Adrenal gland (tissue), 19 donors: ENCODE data around the gene BARD1. TPM values are rescaled to one million over a fixed set of nuclear protein-coding genes. Genes with fewer than 3 reads are reported as not detected.
A peak's percentile ranks its signal among the peaks of the same experiment; 100 is the strongest.

Source experiments
- DNase-seq, 7 donors: peaks; one replicate each; pipeline ENCODE4 v3.0.0-alpha.2; 2019 to 2020
- H3K27ac ChIP-seq, 5 donors: fragments of 200-600 bp; sonication (generic) in 4 of 5; 1 replicate in 3 of 5; 2 replicates in 2 of 5; pipeline versions ENCODE4 v1.5.1 to v1.8.0; 2016 to 2020; ENCODE audit warnings: mild to moderate bottlenecking in 1 of 5
- H3K27me3 ChIP-seq: fragments of 200-600 bp; 2 replicates; pipeline ENCODE4 v1.8.0; 2021
- H3K36me3 ChIP-seq, 2 donors: fragments of 200-600 bp; replicated peaks in 1 of 2; 1 replicate in 1 of 2; 2 replicates in 1 of 2; pipeline versions ENCODE4 v1.5.1 to v1.8.0; 2018 to 2022
- H3K4me1 ChIP-seq, 2 donors: fragments of 200-600 bp; replicated peaks in 1 of 2; 1 replicate in 1 of 2; 2 replicates in 1 of 2; pipeline versions ENCODE4 v1.5.1 to v1.8.0; 2018 to 2021
- H3K4me3 ChIP-seq, 4 donors: fragments of 200-600 bp; sonication (generic) in 3 of 4; one replicate each; pipeline ENCODE4 v1.5.1; 2016 to 2018
- H3K9me3 ChIP-seq, 3 donors: fragments of 200-600 bp; sonication (generic) in 1 of 3; replicated peaks in 1 of 3; 1 replicate in 2 of 3; 2 replicates in 1 of 3; pipeline versions ENCODE4 v1.5.1 to v1.8.0; 2016 to 2021
- CTCF ChIP-seq, 6 experiments: fragments of 450-650 bp in 4 of 6; fragments of 200-600 bp in 2 of 6; sonication (generic) in 1 of 6; IDR thresholded peaks; 1 replicate in 5 of 6; 2 replicates in 1 of 6; pipeline versions ENCODE4 v1.5.1 to v1.8.0; 2016 to 2021; ENCODE audit warnings: antibody characterized with exemption in 6 of 6, mild to moderate bottlenecking in 2 of 6, moderate library complexity in 1 of 6
- POLR2A ChIP-seq, 2 donors: fragments of 450-650 bp; IDR thresholded peaks; one replicate each; pipeline ENCODE4 v1.6.1; 2017; ENCODE audit warnings: antibody characterized with exemption in 2 of 2, mild to moderate bottlenecking in 2 of 2, moderate library complexity in 1 of 2
- WGBS, 4 donors: extraction: QIAGEN DNeasy Blood & Tissue Kit in 2 of 4; methylation state at CpG; one replicate each; pipeline versions ENCODE4 v1.1.5 to v1.1.7; 2013 to 2017; 5-methylcytosine and 5-hydroxymethylcytosine counted together
- intact Hi-C, 2 donors: fragments of 100-400 bp; cut with DNase I; formaldehyde crosslinking; loops; one replicate each; pipeline versions ENCODE4 v1.14.1 to v1.15.0; 2022 to 2023
- long read RNA-seq, 10 donors: library from polyadenylated mRNA in 3 of 10; unstranded in 2 of 10; stranded (forward) in 1 of 10; transcript quantifications; one replicate each; pipeline ENCODE4 v2.0.0 and lab custom pipeline, GENCODE V29; 2021 to 2026
- polyA plus RNA-seq, 3 donors: library from polyadenylated mRNA; stranded (reverse); fragments of 200-250 nt in 2 of 3; fragments of 350-450 nt in 1 of 3; fragmentation: Illumina TruSeq in 1 of 3; extraction: RNeasy Lipid Tissue Mini Kit (QIAGEN cat#74804) in 1 of 3; gene quantifications; one replicate each; pipeline ENCODE4 v1.2.3, GENCODE V29; 2013 to 2014
- total RNA-seq, 9 donors: library from RNA; depleted of rRNA in 4 of 9; stranded (reverse); fragments of >200 nt in 4 of 9; fragments of 120-200 nt in 1 of 9; fragmentation: NEBNext Ultra II Directional in 1 of 9; extraction: Animal tissue kit (Norgen Biotek cat#: 25700) in 1 of 9; gene quantifications; one replicate each; pipeline versions ENCODE4 v1.1.0 to v1.2.4, GENCODE V29; 2013 to 2023
- donor health status: healthy with polysubstance abuse.
- donor health status: Bipolar disorder and iron deficiency.
- donor health status: DM: yes; HTN: yes; CAD: no.
- donor health status: DM: no; HTN: no; CAD: no.
- donor health status: DM: no; HTN: no; CAD: no.
- donor health status: DM: yes; HTN: yes; CAD: no.

The BARD1 gene
- 10 to 100 TPM in 1 of 9 donors, 1 to 10 TPM in 8; 2.6 to 12.7 (median 4.1) TPM for total RNA-seq
- polyA plus RNA-seq: 1 to 10 TPM in 1 of 3 donors, under 1 TPM in 2; 0.71 to 1.8 (median 0.72) TPM
- long read RNA-seq, donor 1, full-length matches to known transcripts: 2 of 2 reads
- long read RNA-seq, donor 1, partial matches to known transcripts: 0 of 2 reads
- long read RNA-seq, donor 1, other reads (novel, unspliced or antisense): 0 of 2 reads
- long read RNA-seq, donor 2: 0 reads
- long read RNA-seq, donor 3: 0 reads
- long read RNA-seq, donor 4: 0 reads
- long read RNA-seq, donor 5, partial matches to known transcripts: 0 of 1 reads
- long read RNA-seq, donor 5, other reads (novel, unspliced or antisense): 1 of 1 reads
- long read RNA-seq, donor 6, partial matches to known transcripts: 0 of 2 reads
- long read RNA-seq, donor 6, other reads (novel, unspliced or antisense): 2 of 2 reads
- long read RNA-seq, donor 7: 0 reads
- long read RNA-seq, donor 8, full-length matches to known transcripts: 1 of 1 reads
- long read RNA-seq, donor 8, partial matches to known transcripts: 0 of 1 reads
- long read RNA-seq, donor 8, other reads (novel, unspliced or antisense): 0 of 1 reads
- long read RNA-seq, donor 9, full-length matches to known transcripts: 1 of 1 reads
- long read RNA-seq, donor 9, partial matches to known transcripts: 0 of 1 reads
- long read RNA-seq, donor 9, other reads (novel, unspliced or antisense): 0 of 1 reads
- long read RNA-seq, donor 10, full-length matches to known transcripts: 1 of 1 reads
- long read RNA-seq, donor 10, partial matches to known transcripts: 0 of 1 reads
- long read RNA-seq, donor 10, other reads (novel, unspliced or antisense): 0 of 1 reads

GRCh38 chr2:214808981-214809750 is at the start of gene BARD1:
Gene BARD1 (minus strand): TSS chr2:214809683. CDS start chr2:214809569, 114 bp downstream.
- H3K4me1 ChIP-seq: peaks cover 8 to 15% of the 10 kb centered on the region in 2 donors
- H3K36me3 ChIP-seq: no peaks in the 10 kb centered on the region
- peak; percentile 47 to 66 (median 54) for DNase-seq
- no peaks in the 10 kb centered on the region for H3K27me3 ChIP-seq
- peak within 1 kb of the TSS; percentile 74 to 94 (median 83) for H3K4me3 ChIP-seq
- WGBS, 4 donors: 0 to 1% (median 0%) methylated on average over 42 to 76 of the region's 76 CpGs
- H3K9me3 ChIP-seq: no peaks in the 10 kb centered on the region
- TF ChIP-seq POLR2A (IDR thresholded peaks at IDR 0.05) (peak in 1 of 2 donors; percentile 13), CTCF (IDR thresholded peaks at IDR 0.05) (no peak)
- peak within 1 kb of the TSS; percentile 50 to 94 (median 81) for H3K27ac ChIP-seq
- intact Hi-C loops: no loop called here

GRCh38 chr2:214856137-214856536 is 46.7 kb upstream of the BARD1 start:
- DNase-seq: no peak
- H3K9me3 ChIP-seq: no peaks in the 10 kb centered on the region
- no peaks in the 10 kb centered on the region for H3K36me3 ChIP-seq
- H3K4me1 ChIP-seq: no peaks in the 10 kb centered on the region
- H3K27me3 ChIP-seq: no peaks in the 10 kb centered on the region
- 63 to 78% (median 77%) methylated on average over 3 of the region's 3 CpGs for WGBS, 4 donors
- intact Hi-C loops: no loop called here
- no peak overlapping the region for H3K4me3 ChIP-seq
- H3K27ac ChIP-seq: no peak overlapping the region
- no peak for TF ChIP-seq CTCF (IDR thresholded peaks at IDR 0.05)
- no peak for TF ChIP-seq POLR2A (IDR thresholded peaks at IDR 0.05)

GRCh38 chr2:214853906-214854305 is 44.4 kb upstream of the BARD1 start:
- DNase-seq: no peak
- TF ChIP-seq POLR2A (IDR thresholded peaks at IDR 0.05) (no peak), CTCF (IDR thresholded peaks at IDR 0.05) (no peak)
- no peaks in the 10 kb centered on the region for H3K4me1 ChIP-seq
- no peaks in the 10 kb centered on the region for H3K9me3 ChIP-seq
- no peak overlapping the region for H3K4me3 ChIP-seq
- no peaks in the 10 kb centered on the region for H3K36me3 ChIP-seq
- no peaks in the 10 kb centered on the region for H3K27me3 ChIP-seq
- H3K27ac ChIP-seq: no peak overlapping the region
- WGBS, 4 donors: 46 to 74% (median 57%) methylated on average over 2 of the region's 2 CpGs
- intact Hi-C loops: no loop called here

GRCh38 chr2:214843823-214844222 is 34.3 kb upstream of the BARD1 start:
- Histone ChIP-seq H3K4me1 (no peaks in the 10 kb centered on the region), H3K27me3 (no peaks in the 10 kb centered on the region), H3K4me3 (no peak overlapping the region), H3K36me3 (no peaks in the 10 kb centered on the region), H3K27ac (no peak overlapping the region), H3K9me3 (no peaks in the 10 kb centered on the region)
- no peak for DNase-seq
- WGBS, 4 donors: 82 to 96% (median 87%) methylated on average over 2 of the region's 2 CpGs
- intact Hi-C loops: no loop called here
- TF ChIP-seq POLR2A (IDR thresholded peaks at IDR 0.05): no peak
- no peak for TF ChIP-seq CTCF (IDR thresholded peaks at IDR 0.05)
